Right forelimb (tissue), 1 donor: ENCODE data around the gene CARMIL3.

ENCODE experiments used
- DNase-seq: peaks from one replicate; pipeline ENCODE4 v3.0.0-alpha.2; 2018

Gene CARMIL3

GRCh38 chr14:24064091-24064795 lies 12.4 kb downstream of the CARMIL3 start:
- no peak for DNase-seq

- DNase-seq: no peak
Measured at GRCh38 chr14:24064856-24065255, 13.0 kb downstream of the CARMIL3 start.

- DNase-seq: no peak
Measured at GRCh38 chr14:24065408-24065807, 13.6 kb downstream of the CARMIL3 start.

GRCh38 chr14:24066496-24067132 lies 14.8 kb downstream of the CARMIL3 start:
- no peak for DNase-seq

GRCh38 chr14:24067133-24068082 lies 15.6 kb downstream of the CARMIL3 start:
- DNase-seq: no peak

GRCh38 chr14:24068711-24069410 lies 17.1 kb downstream of the CARMIL3 start:
- DNase-seq: no peak

GRCh38 chr14:24069411-24069735 lies 17.6 kb downstream of the CARMIL3 start:
- DNase-seq: no peak

- no peak for DNase-seq
Measured at GRCh38 chr14:24070285-24071143, 18.7 kb downstream of the CARMIL3 start.

GRCh38 chr14:24071144-24071697 lies 19.4 kb downstream of the CARMIL3 start, which contains the start of gene CPNE6:
Gene CPNE6 (plus strand): TSS chr14:24071562. CDS start chr14:24072937, 1,375 bp downstream.
- no peak for DNase-seq

GRCh38 chr14:24071836-24072430 lies 20.1 kb downstream of the CARMIL3 start:
- no peak for DNase-seq

- no peak for DNase-seq
Measured at GRCh38 chr14:24072436-24072835, 20.6 kb downstream of the CARMIL3 start.

GRCh38 chr14:24072881-24073877 lies 21.4 kb downstream of the CARMIL3 start:
- DNase-seq: no peak

GRCh38 chr14:24074625-24075484 lies 23.0 kb downstream of the CARMIL3 start:
- DNase-seq: no peak

- DNase-seq: no peak
Measured at GRCh38 chr14:24075485-24076301, 23.9 kb downstream of the CARMIL3 start.

- no peak for DNase-seq
Measured at GRCh38 chr14:24076302-24076601, 24.4 kb downstream of the CARMIL3 start.

GRCh38 chr14:24077086-24077485 lies 25.3 kb downstream of the CARMIL3 start:
- no peak for DNase-seq

- no peak for DNase-seq
Measured at GRCh38 chr14:24078146-24078545, 26.3 kb downstream of the CARMIL3 start.
